HUES48 (cell line): Measurements from ENCODE around the gene EPHX1.

Experiments used
- H3K27ac ChIP-seq: one replicate; pipeline ENCODE4 v1.7.0; 2013; ENCODE audit warnings: low read depth, low read length, inconsistent platforms
- H3K27me3 ChIP-seq: 2 replicates; pipeline ENCODE4 v1.6.1; 2013; ENCODE audit warnings: mild to moderate bottlenecking, low read length; ENCODE audit not compliant: control insufficient read depth, insufficient read depth
- H3K36me3 ChIP-seq: 2 replicates; pipeline ENCODE4 v1.6.1; 2013; ENCODE audit warnings: low read length; ENCODE audit not compliant: control insufficient read depth, insufficient read depth
- H3K4me1 ChIP-seq: 2 replicates; pipeline ENCODE4 v1.6.1; 2013; ENCODE audit warnings: mild to moderate bottlenecking, low read length; ENCODE audit not compliant: control insufficient read depth, insufficient read depth
- H3K4me3 ChIP-seq: 2 replicates; pipeline ENCODE4 v1.5.1; 2013; ENCODE audit warnings: mild to moderate bottlenecking, low read depth, low read length
- H3K9ac ChIP-seq: 2 replicates; pipeline ENCODE4 v1.6.1; 2013; ENCODE audit warnings: mild to moderate bottlenecking, low read depth, low read length, moderate library complexity
- H3K9me3 ChIP-seq: 2 replicates; pipeline ENCODE4 v1.6.1; 2013; ENCODE audit warnings: low read length; ENCODE audit not compliant: control insufficient read depth, insufficient read depth

The EPHX1 gene

GRCh38 chr1:225891229-225891972 is 81.5 kb downstream of the EPHX1 start:
- Histone ChIP-seq H3K9me3 (no peaks in the 10 kb centered on the region), H3K27ac (no peak overlapping the region), H3K9ac (no peak overlapping the region), H3K4me3 (no peak overlapping the region), H3K36me3 (peaks cover 4% of the 10 kb centered on the region; the same call in 1 of the 2 replicates), H3K27me3 (no peaks in the 10 kb centered on the region), H3K4me1 (peaks cover 32% of the 10 kb centered on the region)

- no peaks in the 10 kb centered on the region for H3K27me3 ChIP-seq
- no peak overlapping the region for H3K9ac ChIP-seq
- H3K4me3 ChIP-seq, result no peak overlapping the region
- no peak overlapping the region for H3K27ac ChIP-seq
- H3K4me1 ChIP-seq, result peaks cover 32% of the 10 kb centered on the region
- H3K36me3 ChIP-seq, result no peaks in the 10 kb centered on the region
- no peaks in the 10 kb centered on the region for H3K9me3 ChIP-seq
Observed at GRCh38 chr1:225892307-225892706, 82.4 kb downstream of the EPHX1 start.
